GM13976 (cell line): Measurements from ENCODE around the gene ZNF561.
"Not testable (repeated sequence)": the region's sequence is repeated elsewhere in the genome, so short reads cannot be mapped to it uniquely, and the experiment has no call there.

Experiments used
- DNase-seq: peaks from one replicate; pipeline ENCODE4 v3.0.0; 2012; ENCODE audit warnings: low spot score
- in situ Hi-C: fragments of 300-500 bp; cut with MboI; formaldehyde crosslinking; loops from one replicate; pipeline ENCODE4 v1.12.0; 2022; ENCODE audit warnings: low sequenced_read_pairs, mixed read lengths, inconsistent platforms; ENCODE audit not compliant: unreplicated experiment
- TF ChIP-seq, protein P1 (sequence below): IDR thresholded peaks from 2 replicates; pipeline ENCODE4 v1.5.1; 2012; ENCODE audit warnings: borderline replicate concordance, mild to moderate bottlenecking; ENCODE audit not compliant: insufficient read depth; ENCODE audit errors: extremely low read depth, missing control alignments, control extremely low read depth

Gene ZNF561

DNA sequence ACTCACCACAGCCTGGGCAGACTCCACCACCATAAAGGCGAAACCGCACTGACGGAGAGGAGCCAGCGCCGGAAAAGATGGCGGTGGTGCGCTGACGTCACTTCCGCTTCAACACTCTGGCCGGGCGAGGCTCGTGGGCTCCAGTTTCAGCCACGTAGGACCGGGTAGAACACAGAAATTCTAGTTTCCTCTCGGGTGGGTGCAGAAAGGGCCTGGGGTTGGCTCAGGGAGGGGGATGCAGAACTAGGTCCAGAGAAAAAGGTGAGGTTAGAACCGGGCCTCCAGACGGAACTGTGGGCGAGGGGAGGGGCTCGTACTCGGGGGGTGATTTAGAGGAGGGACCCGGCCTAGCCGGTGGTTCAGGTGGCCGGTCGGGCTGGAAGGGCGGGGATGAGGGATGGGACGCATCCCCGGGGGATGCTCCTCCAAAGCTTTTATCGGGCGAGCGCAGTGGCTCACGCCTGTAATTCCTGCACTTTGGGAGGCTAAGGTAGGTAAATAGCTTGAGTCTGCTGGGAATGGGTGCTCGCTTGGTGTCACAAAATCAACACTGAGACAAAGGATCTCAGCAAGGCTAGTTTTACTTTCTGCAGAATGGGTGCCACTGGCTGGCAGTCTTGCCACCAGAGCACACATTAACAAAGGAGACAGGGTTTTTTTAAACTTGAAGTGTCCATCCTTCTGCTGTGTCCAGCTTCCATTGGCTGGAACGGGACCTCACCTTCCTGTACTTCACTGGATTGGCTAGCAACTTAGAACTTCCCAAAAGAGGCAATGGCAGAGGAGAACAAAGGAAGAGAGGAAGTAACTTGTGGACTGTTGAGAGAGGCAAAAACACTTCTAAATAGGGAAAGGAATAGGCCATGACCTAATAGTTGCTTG is at the start of gene ZNF561:
Gene ZNF561 (minus strand): TSS at position 77 of the 882 bp plus-strand sequence. CDS start 1,776 bp downstream, outside the sequence.
- DNase-seq = peak; percentile 83
- in situ Hi-C loops = loop anchor here (10.0 kb wide), 1 partner anchor 173 kb away; no protein-coding TSS in a partner anchor
- TF ChIP-seq, protein P1, sequence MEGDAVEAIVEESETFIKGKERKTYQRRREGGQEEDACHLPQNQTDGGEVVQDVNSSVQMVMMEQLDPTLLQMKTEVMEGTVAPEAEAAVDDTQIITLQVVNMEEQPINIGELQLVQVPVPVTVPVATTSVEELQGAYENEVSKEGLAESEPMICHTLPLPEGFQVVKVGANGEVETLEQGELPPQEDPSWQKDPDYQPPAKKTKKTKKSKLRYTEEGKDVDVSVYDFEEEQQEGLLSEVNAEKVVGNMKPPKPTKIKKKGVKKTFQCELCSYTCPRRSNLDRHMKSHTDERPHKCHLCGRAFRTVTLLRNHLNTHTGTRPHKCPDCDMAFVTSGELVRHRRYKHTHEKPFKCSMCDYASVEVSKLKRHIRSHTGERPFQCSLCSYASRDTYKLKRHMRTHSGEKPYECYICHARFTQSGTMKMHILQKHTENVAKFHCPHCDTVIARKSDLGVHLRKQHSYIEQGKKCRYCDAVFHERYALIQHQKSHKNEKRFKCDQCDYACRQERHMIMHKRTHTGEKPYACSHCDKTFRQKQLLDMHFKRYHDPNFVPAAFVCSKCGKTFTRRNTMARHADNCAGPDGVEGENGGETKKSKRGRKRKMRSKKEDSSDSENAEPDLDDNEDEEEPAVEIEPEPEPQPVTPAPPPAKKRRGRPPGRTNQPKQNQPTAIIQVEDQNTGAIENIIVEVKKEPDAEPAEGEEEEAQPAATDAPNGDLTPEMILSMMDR = no peak

DNA sequence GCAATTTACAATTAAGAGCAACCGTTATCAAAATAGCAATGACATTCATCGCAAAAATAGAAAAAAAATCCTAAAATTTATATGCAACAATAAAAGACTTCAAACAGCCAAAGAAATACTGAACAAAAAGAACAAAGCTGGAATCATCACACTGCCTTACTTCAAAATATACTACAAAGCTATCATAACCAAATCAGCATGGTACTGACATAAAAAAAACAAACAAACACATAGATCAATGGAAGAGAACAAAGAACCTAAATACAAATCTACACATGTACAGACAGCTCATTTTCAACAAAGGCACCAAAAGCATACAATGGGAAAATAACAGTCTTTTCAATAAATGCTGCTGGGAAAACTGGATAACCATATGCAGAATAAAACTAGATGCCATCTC is 47.5 kb upstream of the ZNF561 start:
- in situ Hi-C loops = no loop called here
- TF ChIP-seq, protein P1 = no peak
- DNase-seq = no peak

DNA sequence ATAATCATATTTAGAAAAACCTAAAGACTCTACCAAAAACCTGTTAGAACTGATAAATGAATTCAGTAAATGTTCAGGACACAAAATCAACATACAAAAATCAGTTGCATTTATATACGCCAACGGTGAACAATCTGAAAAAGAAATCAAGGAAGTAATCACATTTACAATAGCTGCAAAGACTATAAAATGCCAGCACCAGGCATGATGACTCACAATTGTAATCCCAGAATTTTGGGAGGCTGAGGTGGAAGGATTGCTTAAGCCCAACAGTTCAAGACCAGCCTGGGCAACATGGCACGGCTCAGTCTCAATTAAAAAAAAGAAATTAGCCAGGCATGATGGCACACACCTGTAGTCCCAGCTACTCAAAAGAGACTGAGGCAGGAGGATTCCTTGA is 46.9 kb upstream of the ZNF561 start:
- no peak for DNase-seq
- in situ Hi-C loops = no loop called here
- TF ChIP-seq, protein P1 = no peak

DNA sequence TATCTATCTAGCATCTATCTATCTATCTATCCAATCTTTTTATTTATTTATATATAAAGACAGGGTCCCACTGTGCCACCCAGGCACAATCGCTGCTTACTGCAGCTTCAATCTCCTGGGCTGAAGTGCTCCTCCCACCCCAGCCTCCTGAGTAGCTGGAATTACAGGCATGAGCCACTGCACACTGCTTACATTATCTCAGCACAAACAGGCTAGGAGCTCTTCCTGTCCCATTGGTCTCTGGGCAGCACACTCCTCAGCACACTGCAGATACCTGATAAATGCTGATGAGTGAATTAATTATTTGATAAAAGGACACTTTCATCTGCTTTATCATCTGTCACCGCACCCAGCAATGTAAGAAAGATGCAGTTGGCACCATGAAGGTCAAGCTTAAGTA is 37.7 kb upstream of the ZNF561 start:
- TF ChIP-seq, protein P1 = no peak
- in situ Hi-C loops = no loop called here
- no peak for DNase-seq

DNA sequence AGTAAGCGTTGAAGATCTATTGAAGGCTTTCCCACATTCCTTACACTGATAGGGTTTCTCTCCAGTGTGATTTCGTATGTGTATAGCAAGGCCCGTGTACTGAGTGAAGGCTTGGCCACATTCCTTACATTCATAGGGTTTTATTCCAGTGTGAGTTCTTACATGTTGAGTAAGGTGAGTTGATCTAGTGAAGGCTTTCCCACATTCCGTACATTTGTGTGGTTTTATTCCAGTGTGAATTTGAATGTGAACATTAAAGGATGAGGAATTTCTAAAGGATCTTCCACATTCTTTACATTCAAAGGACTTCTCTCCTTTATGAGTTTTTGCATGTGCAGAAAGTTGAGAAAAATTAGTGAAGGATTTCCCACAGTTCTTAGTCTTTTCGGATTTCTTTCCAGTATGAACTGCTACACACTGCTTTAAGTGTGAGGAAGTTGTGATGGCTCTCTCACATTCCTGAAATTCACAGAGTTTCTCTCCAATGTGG is 32.1 kb upstream of the ZNF561 start:
- DNase-seq, in situ Hi-C loops: not testable (repeated sequence)

DNA sequence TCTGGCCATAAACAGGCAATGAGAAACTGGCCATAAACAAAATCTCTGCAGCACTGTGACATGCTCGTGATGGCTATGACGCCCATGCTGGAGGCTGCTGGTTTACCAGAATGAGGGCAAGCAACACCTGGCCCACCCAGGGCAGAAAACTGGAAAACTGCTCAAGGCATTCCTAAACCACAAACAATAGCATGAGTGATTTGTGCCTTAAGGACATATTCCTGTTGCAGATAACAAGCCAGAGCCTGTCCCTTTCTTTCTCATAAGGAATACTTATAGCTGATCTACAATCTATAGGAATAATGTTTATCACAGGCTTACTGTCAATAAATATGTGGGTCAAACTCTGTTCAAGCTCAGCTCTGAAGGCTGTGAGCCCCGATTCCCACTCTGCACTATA is 30.4 kb upstream of the ZNF561 start:
- DNase-seq, in situ Hi-C loops: not testable (repeated sequence)

DNA sequence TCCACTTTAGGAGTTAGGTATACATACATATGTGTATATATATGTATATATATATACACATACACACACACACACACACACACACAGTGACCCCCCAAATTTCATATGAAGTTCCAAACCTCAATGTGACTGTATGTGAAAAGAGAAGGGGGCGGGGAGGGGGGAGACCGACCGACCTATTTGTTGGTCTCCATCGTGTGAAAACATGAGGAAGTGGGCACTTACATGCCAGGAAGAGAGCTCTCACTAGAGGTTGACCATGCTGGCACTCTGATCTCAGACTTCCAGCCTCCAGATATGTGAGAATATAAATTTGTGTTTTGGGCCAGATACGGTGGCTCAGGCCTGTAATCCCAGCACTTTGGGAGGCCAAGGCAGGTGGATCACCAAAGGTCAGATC is 29.3 kb upstream of the ZNF561 start:
- in situ Hi-C loops = no loop called here
- TF ChIP-seq, protein P1 = no peak

More for the DNA sequence above, 29.3 kb upstream of the ZNF561 start:
- DNase-seq = no peak
